Right lobe of liver (tissue), 6 donors: ENCODE data around the gene SWI5. TPM values are rescaled to one million over a fixed set of nuclear protein-coding genes. Genes with fewer than 3 reads are reported as not detected.

Source experiments
- ATAC-seq, 4 donors: fragments of 200-7000 bp; cut with Tn5 transposase; one replicate each; pipeline ENCODE4 v1.9.1; 2020; ENCODE audit warnings: mild to moderate bottlenecking in 4 of 4, moderate library complexity in 4 of 4
- DNase-seq, 3 donors: peaks; one replicate each; pipeline ENCODE4 v3.0.0-alpha.2; 2020
- H3K27ac ChIP-seq, 3 donors: fragments of 200-600 bp; one replicate each; pipeline ENCODE4 v1.8.0; 2022
- H3K27me3 ChIP-seq, 2 donors: fragments of 200-600 bp; one replicate each; pipeline ENCODE4 v1.8.0; 2022
- H3K36me3 ChIP-seq, 4 donors: fragments of 200-600 bp; sonication (generic) in 1 of 4; one replicate each; pipeline versions ENCODE4 v1.5.1 to v1.8.0; 2017 to 2022; ENCODE audit warnings: control low read depth in 1 of 4
- H3K4me1 ChIP-seq, 4 donors: fragments of 200-600 bp; sonication (generic) in 1 of 4; one replicate each; pipeline versions ENCODE4 v1.5.1 to v1.8.0; 2017 to 2022; ENCODE audit warnings: control low read depth in 1 of 4
- H3K4me3 ChIP-seq, 3 donors: fragments of 200-600 bp; one replicate each; pipeline ENCODE4 v1.8.0; 2022
- H3K9me3 ChIP-seq, 4 donors: fragments of 200-600 bp; sonication (generic) in 1 of 4; one replicate each; pipeline versions ENCODE4 v1.5.1 to v1.8.0; 2017 to 2022; ENCODE audit warnings: control low read depth in 1 of 4
- CTCF ChIP-seq, 4 donors: fragments of 200-600 bp in 3 of 4; fragments of 450-650 bp in 1 of 4; IDR thresholded peaks; one replicate each; pipeline versions ENCODE4 v1.5.1 to v1.8.0; 2016 to 2022; ENCODE audit warnings: antibody characterized with exemption in 4 of 4, mild to moderate bottlenecking in 2 of 4
- POLR2A ChIP-seq: fragments of 450-650 bp; IDR thresholded peaks from one replicate; pipeline ENCODE4 v1.6.1; 2017; ENCODE audit warnings: antibody characterized with exemption, mild to moderate bottlenecking
- WGBS: methylation state at CpG from one replicate; pipeline ENCODE4 v1.1.6; 2018; ENCODE audit warnings: low coverage, low lambda C conversion rate; ENCODE audit not compliant: insufficient coverage; ENCODE audit errors: missing lambda C conversion rate; 5-methylcytosine and 5-hydroxymethylcytosine counted together
- intact Hi-C, 2 donors: fragments of 100-400 bp; cut with DNase I; formaldehyde crosslinking; loops; one replicate each; pipeline versions ENCODE4 v1.11.2 to v1.14.1; 2022
- total RNA-seq, 6 experiments: library from RNA; depleted of rRNA in 2 of 6; stranded (reverse); fragments of >200 nt in 2 of 6; fragmentation: NEBNext Ultra II Directional in 3 of 6; extraction: Animal tissue kit (Norgen Biotek cat#: 25700) in 3 of 6; gene quantifications; one replicate each; pipeline versions ENCODE4 v1.1.0 to v1.2.4, GENCODE V29; 2016 to 2023
- donor health status: DM: no; HTN: yes; CAD: no.
- donor health status: DM: no; HTN: no; CAD: no.
- donor health status: DM: no; HTN: no; CAD: no.
- donor health status: DM: no; HTN: yes; CAD: no.
- donor health status: DM: no; HTN: yes; CAD: no.

Gene SWI5
- total RNA-seq, 6 experiments from 2014 or later, result 10.8 to 17.3 (median 14.3) TPM

DNA sequence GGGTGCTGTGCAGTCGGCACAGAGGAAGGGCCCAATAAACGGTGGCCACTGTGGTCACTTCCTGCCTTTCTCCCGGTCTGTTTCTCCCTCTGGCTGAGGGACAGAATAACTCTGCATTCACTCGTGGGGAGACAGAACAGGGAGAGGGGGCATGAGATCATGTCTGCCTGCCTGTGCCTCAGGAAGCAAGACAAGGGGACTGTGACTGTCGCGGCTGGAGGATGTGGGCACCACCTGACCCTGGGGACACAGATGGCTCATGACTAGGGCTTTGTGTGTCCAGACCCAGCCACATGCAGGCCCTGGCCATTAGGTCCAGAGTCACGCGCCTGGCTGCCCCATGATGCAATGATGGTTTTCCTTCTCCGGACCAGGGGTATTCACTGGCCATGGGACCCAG lies 40.3 kb downstream of the SWI5 start:
- no peak overlapping the region for H3K27ac ChIP-seq
- 100% methylated on average over 1 of the region's 9 CpGs for WGBS
- no peak overlapping the region for H3K4me3 ChIP-seq
- TF ChIP-seq CTCF (IDR thresholded peaks at IDR 0.05) (no peak), POLR2A (no peak)
- H3K9me3 ChIP-seq, result no peaks in the 10 kb centered on the region
- H3K36me3 ChIP-seq, result peaks cover 0 to 44% (median 16%) of the 10 kb centered on the region in 4 donors
- intact Hi-C loops, result no loop called here
- no peaks in the 10 kb centered on the region for H3K27me3 ChIP-seq
- ATAC-seq (no peak), DNase-seq (no peak)
- H3K4me1 ChIP-seq, result peaks cover 0 to 6% (median 1%) of the 10 kb centered on the region in 4 donors

GRCh38 chr9:128317629-128318028 lies 41.6 kb downstream of the SWI5 start:
- Histone ChIP-seq H3K9me3 (no peaks in the 10 kb centered on the region), H3K27ac (no peak overlapping the region), H3K4me1 (peaks cover 0 to 6% (median 2%) of the 10 kb centered on the region in 4 donors), H3K27me3 (no peaks in the 10 kb centered on the region), H3K36me3 (peaks cover 0 to 41% (median 15%) of the 10 kb centered on the region in 4 donors), H3K4me3 (no peak overlapping the region)
- intact Hi-C loops, result no loop called here
- DNase-seq (no peak), ATAC-seq (no peak)
- TF ChIP-seq CTCF (IDR thresholded peaks at IDR 0.05) (no peak), POLR2A (no peak)
- WGBS, result 89% methylated on average over 2 of the region's 2 CpGs

- DNase-seq (no peak), ATAC-seq (no peak)
- H3K36me3 ChIP-seq, result peaks cover 0 to 16% (median 8%) of the 10 kb centered on the region in 4 donors
- intact Hi-C loops, result no loop called here
- peak overlapping the region; percentile 93 to 99 (median 97) for H3K4me3 ChIP-seq
- 82% methylated on average over 7 of the region's 7 CpGs for WGBS
- TF ChIP-seq POLR2A, result no peak
- TF ChIP-seq CTCF (IDR thresholded peaks at IDR 0.05), result no peak
- no peaks in the 10 kb centered on the region for H3K9me3 ChIP-seq
- H3K27me3 ChIP-seq, result no peaks in the 10 kb centered on the region
- H3K27ac ChIP-seq, result no peak overlapping the region
- peaks cover 0 to 29% (median 11%) of the 10 kb centered on the region in 4 donors for H3K4me1 ChIP-seq
Measured at GRCh38 chr9:128321343-128321742, 45.3 kb downstream of the SWI5 start.

DNA sequence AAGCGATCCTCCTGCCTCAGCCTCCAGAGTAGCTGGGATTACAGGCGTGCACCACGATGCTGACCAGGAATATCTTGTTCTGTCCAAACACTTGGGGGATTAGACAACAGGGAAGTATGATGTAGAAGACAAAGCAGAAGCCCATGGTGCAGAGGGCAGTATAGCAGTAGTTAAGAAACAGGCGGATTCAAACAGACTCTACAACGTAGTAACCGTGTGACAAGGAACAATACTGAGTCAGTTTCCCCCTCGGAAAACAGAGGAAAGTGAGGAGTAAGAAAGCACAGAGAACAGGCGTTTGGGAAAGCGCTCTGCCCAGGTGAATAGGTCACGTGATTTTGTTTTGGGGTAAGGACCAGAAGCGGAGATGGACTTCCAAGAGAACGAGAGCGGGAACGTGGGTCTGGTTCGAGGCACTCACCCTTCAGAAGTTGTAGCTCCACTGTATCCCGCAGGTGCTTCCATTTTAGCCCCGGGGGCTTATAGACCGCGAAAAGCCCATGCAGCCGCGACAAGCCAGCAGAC lies 45.9 kb downstream of the SWI5 start:
- intact Hi-C loops, result no loop called here
- ATAC-seq (peak; percentile 2 to 37 (median 6)), DNase-seq (no peak)
- peak overlapping the region in 2 of 3 donors; percentile 92 for H3K27ac ChIP-seq
- H3K36me3 ChIP-seq, result peaks cover 0 to 10% (median 5%) of the 10 kb centered on the region in 4 donors
- peak overlapping the region; percentile 93 to 99 (median 97) for H3K4me3 ChIP-seq
- WGBS, result 1% methylated on average over 14 of the region's 21 CpGs
- H3K9me3 ChIP-seq, result no peaks in the 10 kb centered on the region
- H3K27me3 ChIP-seq, result no peaks in the 10 kb centered on the region
- no peak for TF ChIP-seq CTCF (IDR thresholded peaks at IDR 0.05)
- TF ChIP-seq POLR2A, result no peak
- H3K4me1 ChIP-seq, result peaks cover 0 to 29% (median 11%) of the 10 kb centered on the region in 4 donors
